GM21786 (cell line): ENCODE data around the gene RNF144B.
"Not testable (repeated sequence)": the region's sequence is repeated elsewhere in the genome, so short reads cannot be mapped to it uniquely, and the experiment has no call there.

ENCODE experiments used
- ATAC-seq: cut with Tn5 transposase; IDR thresholded peaks from one replicate; pipeline ENCODE4 v1.9.1; 2021; ENCODE audit not compliant: unreplicated experiment

The RNF144B gene

DNA sequence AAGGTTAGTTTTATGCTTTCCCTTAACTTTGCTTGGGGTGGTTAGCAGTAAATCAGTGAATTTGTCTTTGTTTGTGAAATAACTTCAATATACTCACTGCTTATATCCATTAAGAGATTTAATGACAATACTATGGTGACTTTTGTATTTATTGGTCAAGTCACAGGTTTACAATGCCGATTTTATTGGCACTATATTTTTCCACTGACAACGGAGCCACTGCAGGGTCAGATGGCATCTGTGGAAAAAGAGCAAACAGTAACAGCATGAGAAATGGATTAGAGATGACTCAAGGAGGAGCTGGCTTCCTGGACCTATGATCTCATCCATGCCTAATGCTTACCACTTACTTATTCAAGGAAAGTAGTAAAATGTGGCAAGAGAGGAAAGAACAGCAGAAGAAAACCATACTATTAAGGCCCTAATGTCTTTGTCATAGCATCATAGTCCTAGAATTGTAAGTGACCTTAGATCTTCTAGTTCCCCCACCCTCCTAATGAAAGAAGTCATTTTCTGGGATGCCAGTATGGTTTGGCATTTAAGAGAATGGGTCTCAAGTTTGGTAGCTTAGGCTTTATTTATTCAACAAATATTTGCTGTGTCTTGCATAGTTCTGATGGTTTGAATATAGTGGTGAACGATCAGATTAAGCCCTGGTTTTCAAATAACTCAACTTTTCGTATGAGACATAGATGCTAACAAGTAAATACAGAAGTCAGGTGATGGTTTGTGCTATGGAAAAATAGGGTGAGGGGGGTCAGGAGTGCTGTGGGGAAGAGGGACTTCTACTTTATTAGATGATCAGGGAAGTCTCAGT lies 18.5 kb downstream of the RNF144B start:
- ATAC-seq = no peak

DNA sequence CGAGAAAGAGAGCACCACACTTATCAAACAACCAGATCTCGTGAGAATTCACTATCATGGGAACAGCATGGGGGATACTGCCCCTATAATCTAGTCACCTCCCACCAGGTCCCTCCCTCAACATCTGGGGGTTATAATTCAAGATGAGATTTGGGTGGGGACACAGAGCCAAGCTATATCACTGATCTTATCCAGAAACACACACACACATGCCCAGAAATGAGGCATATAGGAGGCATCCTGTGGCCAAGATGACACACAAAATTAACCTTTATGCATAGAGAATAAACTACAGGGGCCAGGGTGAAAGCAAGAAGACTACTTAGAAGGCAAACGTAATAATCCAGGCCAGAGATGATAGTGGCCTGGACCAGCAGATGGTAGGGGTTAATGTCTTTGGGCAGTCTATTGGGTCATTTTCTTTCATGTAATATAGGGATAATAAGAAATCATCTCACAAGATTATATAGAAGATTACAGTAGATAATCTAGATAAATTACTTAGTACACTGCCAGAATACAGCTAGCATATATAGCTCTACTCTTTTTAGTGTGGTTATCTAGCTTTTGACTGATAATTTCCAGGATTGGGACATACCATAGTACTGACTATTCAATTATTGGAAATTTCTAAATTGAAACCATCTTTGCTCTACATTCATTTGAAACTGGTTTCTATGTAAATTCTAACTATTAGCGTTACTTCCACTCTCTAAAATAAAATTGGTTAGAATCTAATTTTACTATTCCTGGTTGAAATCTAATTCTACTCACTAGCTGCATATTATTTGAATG lies 20.0 kb downstream of the RNF144B start:
- no peak for ATAC-seq

DNA sequence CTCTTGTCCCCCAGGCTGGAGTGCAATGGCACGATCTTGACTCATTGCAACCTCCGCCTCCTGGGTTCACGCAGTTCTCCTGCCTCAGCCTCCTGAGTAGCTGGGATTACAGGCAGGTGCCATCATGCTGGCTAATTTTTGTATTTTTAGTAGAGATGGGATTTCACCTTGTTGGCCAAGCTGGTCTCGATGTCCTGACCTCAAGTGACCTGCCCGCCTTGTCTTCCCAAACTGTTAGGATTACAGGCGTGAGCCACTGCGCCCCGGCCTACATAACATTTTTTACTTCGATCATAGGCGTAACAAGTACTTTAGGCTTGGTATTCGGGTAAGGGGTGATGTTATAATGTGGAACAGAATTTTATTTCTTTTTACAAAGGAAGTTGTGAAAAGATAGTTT lies 22.5 kb downstream of the RNF144B start:
- ATAC-seq = not testable (repeated sequence)

DNA sequence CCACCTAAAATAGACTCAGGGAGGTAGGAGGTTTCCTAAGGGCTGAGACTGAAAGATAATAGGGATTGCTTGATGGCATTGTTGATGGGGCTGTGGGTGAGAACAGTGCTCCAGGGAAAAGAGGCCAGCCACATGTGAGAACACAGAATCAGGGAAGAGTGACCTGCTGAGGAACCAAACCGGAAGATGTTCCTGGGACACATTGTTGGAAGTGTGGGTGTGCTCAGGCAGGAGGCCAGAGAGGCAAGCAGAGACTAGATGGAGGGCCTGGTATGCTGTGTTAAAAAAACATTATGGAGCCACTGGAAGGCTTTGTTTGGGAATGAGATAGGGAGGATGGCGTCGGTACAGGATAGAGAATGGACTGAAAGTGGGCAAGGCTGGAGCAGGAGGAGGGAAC lies 23.3 kb downstream of the RNF144B start:
- ATAC-seq = no peak

DNA sequence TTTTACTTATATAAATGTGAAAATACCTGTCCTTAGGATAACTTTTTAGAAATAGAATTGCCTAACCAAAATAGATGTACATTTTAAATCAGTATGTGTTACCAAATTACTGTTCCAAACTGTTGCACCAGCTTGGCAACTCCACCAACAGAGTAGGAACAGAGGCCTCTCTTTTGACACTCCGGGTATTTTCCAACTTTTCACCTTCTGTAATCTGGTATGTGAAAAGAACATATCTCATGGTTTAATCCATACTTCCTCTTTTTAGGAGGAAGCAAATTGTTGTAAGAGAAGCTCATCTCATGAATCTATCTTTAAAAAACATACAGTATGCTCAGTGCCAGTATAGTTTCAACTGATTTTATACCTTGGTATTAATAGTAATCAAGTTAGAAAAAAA lies 24.9 kb downstream of the RNF144B start:
- ATAC-seq = no peak

DNA sequence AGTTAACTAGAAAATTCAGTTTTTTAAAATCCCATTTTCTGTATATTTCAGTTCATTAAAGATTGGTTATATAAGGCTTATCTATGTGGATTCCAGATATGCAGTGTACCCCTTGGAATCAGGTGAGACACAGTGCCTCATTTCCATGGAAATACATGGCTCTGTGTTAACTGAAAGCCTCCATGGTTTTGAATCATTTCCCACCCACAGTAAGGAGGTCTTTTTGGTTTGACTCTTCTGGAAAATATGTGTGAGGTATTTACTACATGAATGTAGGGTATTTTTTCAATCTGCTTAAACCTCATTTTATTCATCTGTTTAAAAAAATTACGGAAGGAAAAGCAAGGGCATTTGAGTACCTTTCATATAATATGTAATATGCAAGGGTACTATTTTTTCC lies 25.5 kb downstream of the RNF144B start:
- no peak for ATAC-seq

DNA sequence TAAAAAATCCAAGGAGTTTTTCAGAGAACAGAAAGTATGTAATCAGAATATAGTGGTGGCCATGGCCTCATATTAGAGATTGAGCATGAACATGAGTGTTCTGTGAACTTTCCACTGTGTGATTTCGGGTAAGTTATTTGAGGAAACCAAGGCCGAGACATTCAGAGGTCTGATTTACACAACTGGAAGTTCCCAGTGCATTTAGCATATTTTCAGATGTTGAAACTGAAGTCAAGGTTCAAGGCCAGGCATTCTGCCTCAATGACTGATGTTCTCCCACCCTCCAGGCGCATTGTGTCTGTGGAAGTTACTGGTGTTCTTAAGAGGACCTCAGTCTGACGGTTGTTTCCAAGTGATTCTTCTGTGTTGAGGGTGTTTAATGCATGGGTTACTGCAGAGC lies 26.2 kb downstream of the RNF144B start:
- ATAC-seq = no peak

DNA sequence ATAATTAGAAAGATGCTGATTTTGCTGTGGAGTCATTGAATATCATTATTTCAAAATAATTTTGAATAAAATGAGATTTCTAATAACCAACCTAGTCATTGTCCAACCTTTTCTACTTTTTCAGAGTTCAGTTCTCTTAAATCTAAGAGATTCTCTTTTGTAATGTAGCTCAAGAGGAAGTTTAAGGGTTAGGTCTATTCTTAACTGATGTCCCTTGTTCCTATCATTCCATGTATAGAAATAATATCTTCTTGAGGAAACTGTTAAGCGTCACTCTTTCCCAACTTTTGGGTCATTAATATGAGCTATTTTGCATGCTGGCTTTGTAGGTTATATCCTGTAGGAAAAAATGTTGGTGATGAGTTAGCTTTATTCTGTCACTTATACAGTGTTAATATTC lies 27.0 kb downstream of the RNF144B start:
- ATAC-seq = no peak

DNA sequence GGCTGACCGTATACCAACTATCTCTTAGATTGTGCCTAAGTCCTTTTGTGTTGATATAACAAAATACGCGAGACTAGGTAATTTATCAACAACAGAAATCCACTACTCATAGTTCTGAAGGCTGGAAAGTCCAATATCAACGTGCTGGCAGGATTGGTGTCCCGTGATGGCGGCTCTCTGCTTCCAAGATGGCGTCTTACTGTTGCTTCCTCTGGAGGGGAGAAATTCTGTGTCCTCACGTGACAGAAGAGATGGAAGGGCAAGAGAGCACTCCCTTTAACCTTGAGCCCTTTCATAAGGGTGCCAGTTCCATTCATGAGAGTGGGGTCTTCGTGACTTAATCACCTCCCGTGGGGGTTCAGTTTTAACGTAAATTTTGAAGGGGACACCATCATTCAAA lies 28.1 kb downstream of the RNF144B start:
- no peak for ATAC-seq

DNA sequence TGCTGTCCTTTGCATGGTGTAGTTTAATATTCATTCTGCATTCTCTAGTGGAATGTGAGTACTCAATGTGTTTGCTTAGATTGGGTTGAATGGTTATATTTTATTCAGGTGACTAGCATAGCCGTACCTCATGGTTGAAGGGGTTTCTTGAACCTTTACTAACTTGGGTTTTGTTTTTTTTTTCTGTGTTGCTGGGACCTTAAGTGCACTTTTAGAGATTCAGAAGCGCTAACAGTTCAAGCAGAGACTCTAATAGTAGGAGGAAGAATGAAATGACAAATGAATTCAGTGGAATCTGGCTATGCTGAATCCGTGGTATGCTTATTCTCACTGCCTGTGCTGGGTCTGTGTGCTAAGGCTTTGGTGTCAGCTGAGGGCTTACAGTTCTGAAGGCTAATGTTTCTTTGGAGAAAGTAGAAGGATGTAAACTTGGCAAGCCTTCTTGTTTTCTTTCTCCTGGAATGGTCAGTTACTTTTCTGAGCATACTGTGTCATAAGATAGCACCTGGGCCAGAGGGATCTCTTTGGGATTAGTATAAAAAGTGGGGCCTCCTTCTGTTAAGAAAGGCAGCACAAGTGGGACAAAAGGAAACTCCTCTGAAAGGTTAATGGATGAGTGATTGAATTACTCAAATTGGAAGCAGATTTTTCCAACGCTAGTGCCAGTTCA lies 28.7 kb downstream of the RNF144B start:
- no peak for ATAC-seq

DNA sequence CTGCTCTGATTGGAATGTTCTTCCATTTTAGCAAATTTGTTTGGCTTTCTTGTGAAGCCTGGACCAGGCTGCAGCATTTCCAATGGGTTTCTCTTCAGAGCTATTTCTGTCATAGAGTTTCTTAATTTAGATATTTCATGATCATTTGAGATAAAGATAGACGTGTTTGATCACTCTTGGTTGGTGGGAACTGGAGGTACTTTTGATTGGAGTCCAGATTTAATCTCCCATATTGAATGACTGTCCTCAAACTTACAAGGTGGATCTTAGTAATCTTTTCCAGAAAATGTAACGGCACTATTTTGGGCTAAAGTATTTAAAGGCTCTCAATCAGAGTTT lies 29.2 kb downstream of the RNF144B start:
- no peak for ATAC-seq

DNA sequence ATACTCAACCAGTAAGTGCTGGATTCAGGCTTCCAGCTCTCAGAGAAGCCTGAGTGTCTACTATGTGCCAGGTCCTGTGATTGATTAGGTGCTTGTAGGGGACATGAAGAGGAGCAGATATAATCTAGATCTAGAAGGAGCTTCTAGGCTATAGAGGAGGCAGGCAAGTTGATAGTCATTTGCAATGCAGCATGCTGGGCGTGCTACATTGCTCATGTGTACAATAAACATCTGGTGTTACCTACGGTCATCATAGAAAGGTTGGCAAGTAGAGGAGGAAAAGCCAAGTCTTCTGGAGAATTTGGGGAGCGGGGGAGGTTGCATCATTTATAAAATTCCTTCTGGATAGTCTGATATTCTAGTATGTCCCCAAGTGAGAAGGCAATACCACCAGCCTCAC lies 33.2 kb downstream of the RNF144B start:
- no peak for ATAC-seq

DNA sequence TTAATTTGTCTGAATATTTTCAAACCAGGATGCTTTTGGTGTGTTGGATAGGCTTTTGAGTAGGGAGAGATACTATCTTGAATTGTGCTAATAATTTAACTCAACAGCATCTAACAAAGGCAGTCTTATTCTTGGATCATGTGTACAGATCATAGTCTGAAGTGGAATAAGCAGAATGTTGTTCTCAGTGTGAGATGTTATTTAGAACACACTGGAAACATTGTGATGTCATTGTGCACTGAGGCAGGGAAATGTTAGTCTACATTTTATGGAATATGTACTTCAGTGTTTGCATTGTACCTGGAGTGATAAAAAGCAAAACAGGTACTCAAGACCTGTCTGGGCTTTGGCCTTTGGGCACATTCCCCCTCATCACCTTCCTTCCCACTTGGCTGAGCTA lies 35.0 kb downstream of the RNF144B start:
- ATAC-seq = no peak

DNA sequence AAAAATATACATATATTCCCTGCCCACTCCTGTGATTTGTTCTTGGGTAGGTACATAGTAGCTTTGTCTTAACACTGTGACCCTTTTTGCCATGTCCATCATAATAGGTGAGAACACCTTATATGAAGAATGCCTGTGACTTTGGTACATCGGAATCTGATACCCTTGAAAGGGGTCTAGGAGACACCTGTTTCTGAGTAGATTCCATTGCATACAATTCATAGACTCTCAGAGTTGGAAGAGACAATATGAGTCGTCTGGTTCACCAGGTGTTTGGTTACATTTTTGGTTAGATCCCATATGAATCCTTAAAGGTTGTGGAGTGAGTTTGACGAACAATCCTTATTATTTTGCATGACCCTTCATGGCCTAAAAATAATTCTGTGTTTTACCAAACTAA lies 36.3 kb downstream of the RNF144B start:
- no peak for ATAC-seq

DNA sequence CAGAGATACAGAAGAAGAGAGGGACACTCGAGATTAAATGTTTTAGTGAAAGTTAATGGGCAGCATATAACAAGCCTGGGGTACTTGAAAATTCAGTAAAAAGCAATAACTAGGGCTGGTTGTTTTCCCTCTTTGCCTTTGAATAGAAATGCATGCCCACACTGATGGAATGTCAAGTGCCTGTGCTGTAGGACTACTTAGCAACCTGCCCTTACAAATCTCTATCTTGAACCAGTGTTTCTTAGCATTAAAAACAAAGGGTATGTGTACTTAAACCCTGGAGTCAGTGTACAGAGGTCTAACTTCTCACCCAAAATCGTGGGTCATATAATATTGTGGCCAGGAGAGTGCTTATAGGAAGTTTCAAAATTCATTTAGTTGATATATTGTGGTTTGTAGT lies 37.1 kb downstream of the RNF144B start:
- no peak for ATAC-seq

DNA sequence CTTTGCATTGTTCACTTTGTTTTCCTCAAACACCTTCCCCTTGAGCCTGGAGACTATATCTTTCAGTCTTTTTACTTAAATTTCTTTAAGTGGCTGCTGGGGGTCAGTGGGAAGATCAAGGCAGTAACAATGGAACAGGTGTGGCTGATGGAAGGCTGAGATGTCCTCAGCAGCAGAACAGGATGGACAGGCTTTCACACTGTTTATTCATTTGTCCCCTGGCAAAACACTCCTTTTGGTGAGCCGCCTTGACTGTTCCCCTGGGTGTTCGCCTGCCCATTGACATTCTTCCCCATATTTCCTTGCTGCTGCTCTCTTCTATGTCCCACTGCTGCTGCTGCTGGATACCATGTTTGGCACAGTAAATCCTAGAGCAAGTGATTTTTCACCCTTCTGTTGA lies 38.1 kb downstream of the RNF144B start:
- no peak for ATAC-seq

DNA sequence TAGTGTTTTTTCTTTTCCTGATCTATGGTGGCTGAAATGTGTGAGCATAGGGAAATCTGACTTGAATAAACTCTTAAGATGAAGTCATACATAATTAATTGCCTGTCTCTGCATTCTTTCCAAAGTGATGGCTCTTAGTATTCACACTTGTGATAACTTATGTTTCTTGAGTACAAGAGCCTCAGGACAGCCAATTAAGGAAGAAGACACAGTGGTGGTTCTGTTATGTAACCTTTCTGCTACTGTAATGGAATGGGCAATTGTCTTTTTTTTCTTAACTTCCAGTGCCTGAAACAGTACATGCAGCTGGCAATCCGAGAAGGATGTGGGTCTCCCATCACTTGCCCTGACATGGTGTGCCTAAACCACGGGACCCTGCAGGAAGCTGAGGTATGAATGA lies 40.1 kb downstream of the RNF144B start:
- no peak for ATAC-seq

DNA sequence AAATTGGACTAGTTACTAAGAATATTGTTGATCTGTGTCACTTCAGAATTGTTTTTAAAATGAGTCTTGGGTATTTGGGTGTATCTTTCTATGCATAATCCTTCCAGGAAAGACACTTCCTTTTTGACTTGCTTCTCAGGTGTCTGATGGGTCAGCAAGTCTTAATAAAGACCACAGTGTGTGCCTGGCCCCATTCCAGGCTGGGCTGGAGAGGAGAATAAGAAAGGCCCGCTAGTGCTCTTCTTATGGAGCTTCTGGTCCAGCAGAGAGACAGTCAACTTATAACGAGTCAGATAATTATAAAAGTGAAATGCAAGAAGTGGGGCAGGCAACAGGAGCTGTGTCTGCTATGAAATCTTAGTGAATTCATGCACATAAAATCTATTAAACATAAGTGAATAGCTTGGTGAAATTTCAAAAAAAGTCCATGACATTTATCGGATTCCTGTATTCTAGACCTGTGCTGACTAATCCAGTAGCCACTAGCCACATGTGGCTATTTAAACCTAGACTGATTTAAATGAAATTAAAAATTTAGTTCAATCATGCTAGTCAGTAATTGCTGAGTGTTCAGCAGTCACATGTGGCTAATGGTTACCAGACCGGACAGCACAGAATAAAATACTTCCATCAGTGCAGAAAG lies 42.6 kb downstream of the RNF144B start:
- no peak for ATAC-seq

DNA sequence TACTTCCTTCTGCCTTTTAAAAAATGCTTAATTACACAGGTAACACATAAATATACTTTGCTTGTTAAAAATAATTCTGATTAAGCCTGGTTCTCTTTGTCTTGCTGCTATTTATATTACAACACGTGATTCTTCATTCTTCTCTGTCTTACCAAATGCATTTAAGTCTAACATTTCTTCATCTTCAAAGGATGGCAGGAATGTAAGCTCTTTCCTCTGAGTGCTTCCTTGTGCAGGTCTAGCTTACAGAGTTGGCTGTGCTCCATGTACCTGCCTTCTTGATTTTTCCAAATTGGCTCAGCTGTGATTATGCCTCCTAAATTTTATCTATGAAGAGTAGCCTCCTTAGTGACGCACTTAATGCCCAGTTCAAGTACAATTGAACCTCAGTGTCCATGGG lies 44.4 kb downstream of the RNF144B start:
- ATAC-seq = no peak

DNA sequence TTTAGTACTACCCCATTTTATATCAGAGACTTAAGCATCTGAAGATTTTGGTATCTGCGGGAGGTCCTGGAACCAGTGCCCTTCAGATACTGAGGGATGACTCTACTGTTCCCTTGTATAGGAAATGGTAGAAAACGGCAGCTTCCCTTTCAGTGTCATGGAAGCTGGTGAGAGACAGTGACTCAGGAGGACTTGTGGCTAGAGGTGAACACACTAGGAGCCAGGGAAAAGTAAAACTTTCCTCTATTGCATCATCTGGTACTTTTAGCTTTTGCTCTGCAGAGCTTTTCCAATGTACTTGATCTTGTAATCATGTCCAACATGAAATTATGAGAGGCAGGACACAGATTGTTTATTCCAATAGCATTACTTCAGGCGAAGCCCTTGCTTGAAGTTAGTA lies 45.0 kb downstream of the RNF144B start:
- no peak for ATAC-seq

DNA sequence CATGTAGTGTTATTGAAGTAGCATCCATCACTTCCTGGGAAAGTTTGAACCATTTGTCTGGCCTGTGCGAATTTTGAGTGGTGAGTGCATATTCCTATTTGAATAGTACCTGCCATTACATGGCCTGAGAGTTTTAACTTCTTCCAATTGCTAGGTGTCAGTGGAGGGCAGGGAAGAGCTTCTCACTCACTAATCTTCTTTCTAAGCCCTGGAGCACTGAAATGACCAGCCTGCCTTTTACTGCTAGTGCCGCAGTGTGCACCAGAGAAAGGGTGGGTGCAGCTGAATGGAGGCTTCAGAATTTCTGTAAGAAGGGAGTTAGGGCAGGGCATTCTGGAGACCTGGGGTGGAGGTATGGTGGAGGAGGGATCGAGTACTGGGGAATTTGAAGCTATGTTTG lies 45.5 kb downstream of the RNF144B start:
- ATAC-seq = no peak

DNA sequence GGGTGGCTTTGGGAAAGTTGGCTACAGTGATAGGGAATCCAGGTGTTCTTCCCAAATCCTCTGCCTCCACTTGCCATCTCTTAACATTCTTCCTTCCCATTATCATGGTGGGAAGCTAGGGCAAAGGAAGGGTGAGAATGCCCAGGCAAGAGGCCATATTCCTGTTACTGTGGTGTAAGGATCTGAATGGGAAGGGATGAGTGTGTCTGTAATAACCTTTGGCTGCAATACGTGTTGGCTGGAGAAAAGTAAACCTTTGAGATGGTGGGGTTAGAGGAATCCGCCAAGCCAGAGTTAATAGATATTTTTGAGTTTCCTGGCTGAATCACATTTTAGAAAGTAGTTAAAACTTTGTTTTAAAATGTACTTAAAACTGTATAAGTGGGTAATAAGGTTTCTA lies 45.9 kb downstream of the RNF144B start:
- no peak for ATAC-seq
